Stomach (tissue), 4 donors: ENCODE results near the gene DBNDD1.

Source experiments
- EP300 ChIP-seq: sonication (generic); formaldehyde crosslinking; IDR thresholded peaks from one replicate; pipeline ENCODE4 v1.6.1; 2017; ENCODE audit warnings: antibody characterized with exemption
- POLR2A ChIP-seq, 4 donors: fragments of 450-650 bp; IDR thresholded peaks; one replicate each; pipeline ENCODE4 v1.6.1; 2016; ENCODE audit warnings: antibody characterized with exemption in 4 of 4, control low read depth in 2 of 4, mild to moderate bottlenecking in 1 of 4, moderate library complexity in 1 of 4
- TF ChIP-seq, protein P1 (sequence below), 7 experiments: fragments of 450-650 bp in 4 of 7; fragments of 200-600 bp in 3 of 7; sonication (generic) in 3 of 7; IDR thresholded peaks; one replicate each; pipeline ENCODE4 v1.5.1; 2016 to 2019; ENCODE audit warnings: antibody characterized with exemption in 7 of 7, control low read depth in 2 of 7, mild to moderate bottlenecking in 1 of 7

DNA sequence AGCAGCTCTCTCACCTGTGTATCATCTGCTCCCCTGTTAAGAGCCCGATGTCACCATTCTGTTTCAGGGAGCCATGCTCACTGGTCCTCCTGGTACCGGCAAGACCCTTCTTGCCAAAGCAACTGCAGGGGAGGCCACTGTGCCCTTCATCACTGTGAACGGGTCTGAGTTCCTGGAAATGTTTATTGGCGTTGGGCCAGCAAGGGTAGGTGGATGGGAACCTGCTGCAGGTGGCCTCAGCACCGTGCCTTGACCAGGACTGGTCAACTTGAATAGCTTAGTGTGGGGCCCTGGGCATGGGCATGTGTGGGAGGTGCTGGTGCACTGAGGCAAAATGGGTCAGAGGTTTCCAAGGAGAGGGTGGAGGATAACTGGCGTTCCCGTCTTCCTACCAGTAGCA lies 28.5 kb downstream of the DBNDD1 start:
- TF ChIP-seq EP300 (no peak), POLR2A (IDR thresholded peaks at IDR 0.05) (no peak)
- TF ChIP-seq, protein P1, sequence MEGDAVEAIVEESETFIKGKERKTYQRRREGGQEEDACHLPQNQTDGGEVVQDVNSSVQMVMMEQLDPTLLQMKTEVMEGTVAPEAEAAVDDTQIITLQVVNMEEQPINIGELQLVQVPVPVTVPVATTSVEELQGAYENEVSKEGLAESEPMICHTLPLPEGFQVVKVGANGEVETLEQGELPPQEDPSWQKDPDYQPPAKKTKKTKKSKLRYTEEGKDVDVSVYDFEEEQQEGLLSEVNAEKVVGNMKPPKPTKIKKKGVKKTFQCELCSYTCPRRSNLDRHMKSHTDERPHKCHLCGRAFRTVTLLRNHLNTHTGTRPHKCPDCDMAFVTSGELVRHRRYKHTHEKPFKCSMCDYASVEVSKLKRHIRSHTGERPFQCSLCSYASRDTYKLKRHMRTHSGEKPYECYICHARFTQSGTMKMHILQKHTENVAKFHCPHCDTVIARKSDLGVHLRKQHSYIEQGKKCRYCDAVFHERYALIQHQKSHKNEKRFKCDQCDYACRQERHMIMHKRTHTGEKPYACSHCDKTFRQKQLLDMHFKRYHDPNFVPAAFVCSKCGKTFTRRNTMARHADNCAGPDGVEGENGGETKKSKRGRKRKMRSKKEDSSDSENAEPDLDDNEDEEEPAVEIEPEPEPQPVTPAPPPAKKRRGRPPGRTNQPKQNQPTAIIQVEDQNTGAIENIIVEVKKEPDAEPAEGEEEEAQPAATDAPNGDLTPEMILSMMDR (IDR thresholded peaks at IDR 0.05): no peak
